Measurements from ENCODE around the gene XPNPEP1. TPM values are rescaled to one million over a fixed set of nuclear protein-coding genes. Genes with fewer than 3 reads are reported as not detected.
A peak's percentile ranks its signal among the peaks of the same experiment; 100 is the strongest.

Gene XPNPEP1
- total and polyA plus RNA-seq, 2 of the 4 experiments (the other 2 are of a cell fraction) = 164 to 311 TPM

- H3K9ac ChIP-seq (ENCODE audit: low read depth, low read length) = no peak overlapping the region
- no peaks in the 10 kb centered on the region for H3K9me3 ChIP-seq (ENCODE audit: control insufficient read depth, insufficient read depth, low read length)
- H3K56ac ChIP-seq (ENCODE audit: extremely low read depth, insufficient read depth, low read length) = no peak overlapping the region
- no peak overlapping the region for H4K8ac ChIP-seq (ENCODE audit: low read depth in 2 of 2, low read length in 2 of 2)
- intact Hi-C loops (cut with micrococcal nuclease) (no loop called here), in situ Hi-C loops (cut with MboI; ENCODE audit: low sequenced_read_pairs) (loop anchor here (25.0 kb wide), 1 partner anchor 650 kb away; the partner anchor contains the start of gene SMC3), dilution Hi-C loops (cut with HindIII; ENCODE audit: low sequenced_read_pairs, unreplicated experiment) (no loop called here)
- peaks cover 16% of the 10 kb centered on the region for H3K4me1 ChIP-seq (ENCODE audit: control insufficient read depth, insufficient read depth, low read length)
- DNase-seq (no peak), ATAC-seq (ENCODE audit: low read depth) (no peak)
- H2AK5ac ChIP-seq (ENCODE audit: low read depth, low read length) = peak overlapping the region; percentile 54; the same call in 1 of the 2 replicates
- peaks cover 38 to 67% of the 10 kb centered on the region in 2 experiments for H3K79me1 ChIP-seq (ENCODE audit: low read depth in 1 of 2, low read length in 2 of 2)
- H3K23ac ChIP-seq (ENCODE audit: low read depth, low read length) = no peak overlapping the region
- no peak overlapping the region; the same call in 2 of the 3 replicates for H2BK15ac ChIP-seq (ENCODE audit: low read depth, low read length)
- H2BK5ac ChIP-seq (ENCODE audit: low read depth, low read length, poor library complexity, severe bottlenecking) = no peak overlapping the region
- H2AFZ ChIP-seq (replicated peaks; ENCODE audit: low read length, poor library complexity) = no peak overlapping the region
- H3K4me2 ChIP-seq (ENCODE audit: low read depth, low read length) = no peak overlapping the region
- H2BK20ac ChIP-seq (ENCODE audit: low read depth, low read length) = no peak overlapping the region
- no peak overlapping the region for H3K27ac ChIP-seq (ENCODE audit: insufficient read depth, low read length)
- H3K4ac ChIP-seq (ENCODE audit: low read depth, low read length) = 0 out of 2 replicates have a peak overlapping the region, but pooled peaks have one; percentile 0
- H2AK9ac ChIP-seq (replicated peaks; ENCODE audit: low read depth, low read length, poor library complexity) = no peak overlapping the region
- 86% methylated on average over 1 of the region's 3 CpGs; no CpG with 5 or more reads in 1 of the 2 experiments for WGBS, 2 experiments (ENCODE audit: extremely low coverage in 2 of 2, insufficient read length in 1 of 2)
- no peak for TF ChIP-seq MAFK (IDR thresholded peaks at IDR 0.05; ENCODE audit: low read depth, low read length)
- TF ChIP-seq RAD21 (IDR thresholded peaks at IDR 0.05; ENCODE audit: low read length) = no peak
- TF ChIP-seq POLR2A (IDR thresholded peaks at IDR 0.05; ENCODE audit: low read depth, low read length) = no peak
- no peak for TF ChIP-seq CHD1 (IDR thresholded peaks at IDR 0.05; ENCODE audit: low read depth, low read length)
- no peak for TF ChIP-seq BHLHE40 (IDR thresholded peaks at IDR 0.05; ENCODE audit: low read depth, low read length)
- TF ChIP-seq RFX5 (IDR thresholded peaks at IDR 0.05; ENCODE audit: low read depth, low read length) = no peak
- no peak for TF ChIP-seq FOS (IDR thresholded peaks at IDR 0.05; ENCODE audit: low read depth, low read length)
- no peak for TF ChIP-seq SMC3 (IDR thresholded peaks at IDR 0.05; ENCODE audit: low read depth, low read length)
- no peak for TF ChIP-seq MXI1 (IDR thresholded peaks at IDR 0.05; ENCODE audit: borderline replicate concordance, low read depth, low read length)
- TF ChIP-seq ELK1 (IDR thresholded peaks at IDR 0.05; ENCODE audit: borderline replicate concordance, low read depth, low read length) = no peak
- TF ChIP-seq RCOR1 (IDR thresholded peaks at IDR 0.05; ENCODE audit: insufficient replicate concordance, low read length) = no peak
- TF ChIP-seq NFE2L2 (IDR thresholded peaks at IDR 0.05; ENCODE audit: low read depth, low read length) = no peak
- no peak for TF ChIP-seq MAZ (IDR thresholded peaks at IDR 0.05; ENCODE audit: borderline replicate concordance, low read depth, low read length)
- TF ChIP-seq CEBPB (IDR thresholded peaks at IDR 0.05; ENCODE audit: low read depth, low read length) = no peak
- TF ChIP-seq CTCF (conservative IDR thresholded peaks at IDR 0.05; ENCODE audit: low read depth, low read length) = no peak
- TF ChIP-seq USF2 (IDR thresholded peaks at IDR 0.05; ENCODE audit: low read depth, low read length) = no peak
- no peak overlapping the region for H2BK120ac ChIP-seq (ENCODE audit: low read depth, low read length)
- no peak overlapping the region; the same call in 1 of the 2 replicates for H3K18ac ChIP-seq (ENCODE audit: low read depth, low read length)
- CTCF ChIA-PET = interaction anchor here (0.5 to 2.0 kb wide), 2 partner anchors 28 to 446 kb away, joined by 4 to 5 read pairs; no protein-coding TSS in a partner anchor
- H3K27me3 ChIP-seq (ENCODE audit: control insufficient read depth, insufficient read depth, low read length) = no peaks in the 10 kb centered on the region
- H3K36me3 ChIP-seq (ENCODE audit: control insufficient read depth, insufficient read depth, low read length) = peaks cover 11% of the 10 kb centered on the region
- H3K9me1 ChIP-seq (ENCODE audit: insufficient read depth, low read length) = peaks cover 21% of the 10 kb centered on the region
- H4K5ac ChIP-seq (ENCODE audit: low read depth, low read length) = no peak overlapping the region
- no peak overlapping the region for H4K91ac ChIP-seq (ENCODE audit: insufficient read depth, low read depth, low read length)
- POLR2A ChIA-PET (ENCODE audit: unreplicated experiment) = no interaction called here
- H3K4me3 ChIP-seq (ENCODE audit: insufficient read depth, low read depth, low read length) = no peak overlapping the region
- H3K14ac ChIP-seq (replicated peaks; ENCODE audit: low read depth, low read length) = peak overlapping the region; percentile 10; the same call in 1 of the 2 replicates
- no TSS peak for BruUV-seq (replicated peaks)
- peaks cover 20% of the 10 kb centered on the region; the same call in 1 of the 2 replicates for H4K20me1 ChIP-seq (ENCODE audit: insufficient read depth, low read length)
Measured at GRCh38 chr10:109911903-109912302, 11.4 kb downstream of the XPNPEP1 start.

Measured in IMR-90 (cell line).